Left lung (tissue), 10 donors: ENCODE results near the gene PRR33. TPM values are rescaled to one million over a fixed set of nuclear protein-coding genes. Genes with fewer than 3 reads are reported as not detected.
"Not testable (repeated sequence)": the region's sequence is repeated elsewhere in the genome, so short reads cannot be mapped to it uniquely, and the experiment has no call there.

Source experiments
- ATAC-seq: fragments of 200-7000 bp; cut with Tn5 transposase; one replicate; pipeline ENCODE4 v1.9.1; 2020; ENCODE audit warnings: moderate library complexity
- DNase-seq, 4 donors: peaks; one replicate each; pipeline ENCODE4 v3.0.0-alpha.2; 2013 to 2020
- H3K27ac ChIP-seq, 2 donors: fragments of 200-600 bp; sonication (generic) in 1 of 2; one replicate each; pipeline versions ENCODE4 v1.5.0 to v1.8.0; 2020 to 2021
- H3K27me3 ChIP-seq, 2 donors: fragments of 200-600 bp; sonication (generic) in 1 of 2; one replicate each; pipeline versions ENCODE4 v1.5.0 to v1.8.0; 2020 to 2021
- H3K36me3 ChIP-seq, 2 donors: fragments of 200-600 bp; sonication (generic) in 1 of 2; one replicate each; pipeline versions ENCODE4 v1.5.0 to v1.8.0; 2020 to 2021
- H3K4me1 ChIP-seq, 2 donors: fragments of 200-600 bp; one replicate each; pipeline ENCODE4 v1.8.0; 2021
- H3K4me3 ChIP-seq, 2 donors: fragments of 200-600 bp; sonication (generic) in 1 of 2; one replicate each; pipeline versions ENCODE4 v1.5.0 to v1.8.0; 2020 to 2021; ENCODE audit warnings: mild to moderate bottlenecking in 1 of 2
- H3K9me3 ChIP-seq, 2 donors: fragments of 200-600 bp; sonication (generic) in 1 of 2; one replicate each; pipeline versions ENCODE4 v1.5.0 to v1.8.0; 2020 to 2021
- intact Hi-C, 2 donors: fragments of 100-400 bp; cut with DNase I; formaldehyde crosslinking; loops; one replicate each; pipeline versions ENCODE4 v1.11.2 to v1.14.2; 2022
- polyA plus RNA-seq, 6 donors: library from polyadenylated mRNA; unstranded; fragments of 120-200 nt; gene quantifications; one replicate each; pipeline ENCODE4 v1.2.1, GENCODE V29; 2013; ENCODE audit not compliant: insufficient read length in 6 of 6
- total RNA-seq, 2 donors: library from RNA; stranded (reverse); fragmentation: NEBNext Ultra II Directional; extraction: Animal tissue kit (Norgen Biotek cat#: 25700); gene quantifications; one replicate each; pipeline ENCODE4 v1.2.1, GENCODE V29; 2021
- TF ChIP-seq, protein P1 (sequence below), 2 donors: fragments of 200-600 bp; sonication (generic) in 1 of 2; IDR thresholded peaks; one replicate each; pipeline versions ENCODE4 v1.5.0 to v1.8.0; 2021; ENCODE audit warnings: antibody characterized with exemption in 2 of 2
- donor health status: DM: no; HTN: yes; CAD: no.
- donor health status: DM: no; HTN: no; CAD: no.

PRR33 gene
- total and polyA plus RNA-seq, 8 donors: 0.05 to 0.15 (median 0.11) TPM; not detected in 2

DNA sequence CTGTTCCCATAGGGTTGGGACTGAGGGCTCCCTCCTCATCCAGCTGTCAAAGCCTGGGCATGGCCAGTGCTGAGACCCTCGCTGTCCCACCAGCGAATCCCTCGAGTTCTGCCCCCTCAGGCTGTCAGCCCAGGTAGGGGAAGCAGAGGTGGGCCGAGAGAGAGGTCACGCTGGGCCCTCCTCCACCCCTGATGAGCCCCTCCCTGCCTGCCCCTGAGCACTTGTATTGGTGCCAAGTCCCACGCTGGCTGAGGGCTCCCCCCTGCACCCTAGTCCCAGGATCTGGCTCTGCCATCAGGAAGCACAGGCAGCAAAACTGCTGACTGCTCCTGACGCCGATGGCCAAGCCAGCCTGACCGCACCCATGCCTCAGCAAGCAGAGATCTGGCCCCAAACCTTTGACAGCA, 3.3 kb downstream of the PRR33 start:
- intact Hi-C loops: loop anchor here in 1 of 2 donors (5.0 kb wide), 1 partner anchor 264 kb away; no protein-coding TSS in a partner anchor
- Histone ChIP-seq H3K27ac (no peak overlapping the region), H3K27me3 (peaks cover 0 to 30% of the 10 kb centered on the region in 2 donors), H3K9me3 (no peaks in the 10 kb centered on the region), H3K4me3 (no peak overlapping the region), H3K36me3 (peaks cover 0 to 62% of the 10 kb centered on the region in 2 donors), H3K4me1 (peaks cover 0 to 27% of the 10 kb centered on the region in 2 donors)
- peak in 2 of 4 donors; percentile 29 to 42 for DNase-seq
- ATAC-seq: no peak
- TF ChIP-seq, protein P1, sequence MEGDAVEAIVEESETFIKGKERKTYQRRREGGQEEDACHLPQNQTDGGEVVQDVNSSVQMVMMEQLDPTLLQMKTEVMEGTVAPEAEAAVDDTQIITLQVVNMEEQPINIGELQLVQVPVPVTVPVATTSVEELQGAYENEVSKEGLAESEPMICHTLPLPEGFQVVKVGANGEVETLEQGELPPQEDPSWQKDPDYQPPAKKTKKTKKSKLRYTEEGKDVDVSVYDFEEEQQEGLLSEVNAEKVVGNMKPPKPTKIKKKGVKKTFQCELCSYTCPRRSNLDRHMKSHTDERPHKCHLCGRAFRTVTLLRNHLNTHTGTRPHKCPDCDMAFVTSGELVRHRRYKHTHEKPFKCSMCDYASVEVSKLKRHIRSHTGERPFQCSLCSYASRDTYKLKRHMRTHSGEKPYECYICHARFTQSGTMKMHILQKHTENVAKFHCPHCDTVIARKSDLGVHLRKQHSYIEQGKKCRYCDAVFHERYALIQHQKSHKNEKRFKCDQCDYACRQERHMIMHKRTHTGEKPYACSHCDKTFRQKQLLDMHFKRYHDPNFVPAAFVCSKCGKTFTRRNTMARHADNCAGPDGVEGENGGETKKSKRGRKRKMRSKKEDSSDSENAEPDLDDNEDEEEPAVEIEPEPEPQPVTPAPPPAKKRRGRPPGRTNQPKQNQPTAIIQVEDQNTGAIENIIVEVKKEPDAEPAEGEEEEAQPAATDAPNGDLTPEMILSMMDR (IDR thresholded peaks at IDR 0.05): no peak

DNA sequence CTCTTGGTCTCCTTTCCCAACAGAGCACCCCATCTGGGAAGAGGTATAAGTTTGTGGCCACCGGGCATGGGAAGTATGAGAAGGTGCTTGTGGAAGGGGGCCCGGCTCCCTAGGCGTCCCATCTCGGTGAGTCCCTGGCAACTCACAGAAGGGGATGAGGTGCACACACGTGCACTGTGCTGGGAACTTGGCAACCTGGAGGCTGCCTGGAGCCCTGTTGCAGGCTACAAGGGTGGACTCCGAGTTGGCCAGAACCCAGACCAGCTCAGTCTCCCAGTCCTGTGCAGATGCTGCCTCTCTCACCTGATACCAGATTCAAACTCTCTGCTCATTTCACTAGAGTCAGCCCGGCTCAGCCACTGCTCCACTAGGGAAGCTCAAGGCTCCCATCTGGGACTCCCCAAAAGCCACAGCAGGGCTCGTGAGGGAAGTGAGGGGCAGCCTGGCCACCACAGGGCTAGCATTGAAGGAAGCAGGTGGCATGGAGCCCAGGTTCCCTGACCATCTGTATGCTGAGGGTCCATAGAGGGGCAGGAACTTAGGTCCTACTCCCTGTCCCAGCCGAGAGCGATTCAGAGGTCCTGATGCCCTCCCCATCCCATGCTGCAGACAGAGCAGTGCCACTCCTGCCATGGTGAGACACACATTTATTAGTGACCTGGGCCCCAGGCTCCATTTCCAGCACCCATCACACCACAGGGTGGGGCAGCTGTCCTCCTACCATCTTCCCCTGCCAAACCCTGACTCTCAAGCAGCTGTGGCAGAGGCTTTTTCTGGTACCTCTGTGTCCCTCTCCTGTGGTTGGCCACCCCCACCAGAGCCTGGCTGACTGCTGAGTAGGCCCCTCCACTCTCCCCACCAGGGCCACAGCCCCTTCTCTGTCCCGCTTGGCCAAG, 4.0 kb downstream of the PRR33 start:
- DNase-seq: peak in 2 of 4 donors; percentile 16 to 32
- ATAC-seq: no peak
- intact Hi-C loops: loop anchor here in 1 of 2 donors (5.0 kb wide), 1 partner anchor 265 kb away; no protein-coding TSS in a partner anchor
- TF ChIP-seq, protein P1 (IDR thresholded peaks at IDR 0.05): no peak
- Histone ChIP-seq H3K36me3 (peaks cover 0 to 69% of the 10 kb centered on the region in 2 donors), H3K9me3 (no peaks in the 10 kb centered on the region), H3K4me3 (no peak overlapping the region), H3K27me3 (peaks cover 0 to 30% of the 10 kb centered on the region in 2 donors), H3K27ac (no peak overlapping the region), H3K4me1 (peaks cover 0 to 27% of the 10 kb centered on the region in 2 donors)

DNA sequence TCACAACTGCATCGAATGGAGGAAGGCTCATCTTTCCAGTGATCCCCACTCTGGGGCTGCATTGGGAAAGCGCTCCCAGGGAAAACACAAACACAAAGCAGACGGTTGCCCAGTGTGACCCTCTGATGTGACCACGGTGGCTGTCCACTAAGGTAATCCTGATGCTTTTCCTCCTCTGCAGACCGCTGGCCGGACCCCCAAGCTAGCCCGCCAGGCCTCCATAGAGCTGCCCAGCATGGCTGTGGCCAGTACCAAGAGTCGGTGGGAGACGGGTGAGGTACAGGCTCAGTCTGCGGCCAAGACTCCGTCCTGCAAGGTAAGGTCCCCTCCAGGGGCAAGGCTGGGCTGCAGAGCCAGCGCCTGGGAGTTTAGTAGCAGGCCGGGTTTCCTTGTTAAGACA, 5.1 kb downstream of the PRR33 start:
- not testable (repeated sequence) for H3K9me3 ChIP-seq, ATAC-seq
- intact Hi-C loops: loop anchor here in 1 of 2 donors (5.0 kb wide), 1 partner anchor 266 kb away; no protein-coding TSS in a partner anchor

DNA sequence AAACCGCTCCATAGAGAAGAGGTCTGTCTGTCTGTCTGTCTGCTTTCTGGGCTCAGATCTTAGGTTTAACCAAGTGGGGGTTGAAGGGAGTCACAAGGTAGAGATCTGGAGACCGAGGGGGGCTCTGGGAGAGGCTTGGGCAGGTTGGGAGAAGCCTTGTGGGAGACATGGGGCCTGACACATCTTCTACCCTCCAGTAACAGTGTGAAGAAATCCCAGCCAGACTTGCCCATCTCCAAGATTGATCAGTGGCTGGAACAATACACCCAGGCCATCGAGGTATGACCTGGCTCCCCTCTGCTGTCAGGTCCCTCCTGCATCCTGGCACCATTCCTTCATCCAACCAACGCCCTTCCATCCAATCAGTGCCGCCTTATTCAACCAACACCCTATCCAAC, 7.4 kb downstream of the PRR33 start:
- no peak overlapping the region for H3K4me3 ChIP-seq
- H3K36me3 ChIP-seq: peaks cover 0 to 69% of the 10 kb centered on the region in 2 donors
- no peak for ATAC-seq
- DNase-seq: no peak
- peaks cover 0 to 16% of the 10 kb centered on the region in 2 donors for H3K27me3 ChIP-seq
- intact Hi-C loops: no loop called here
- TF ChIP-seq, protein P1 (IDR thresholded peaks at IDR 0.05): no peak
- no peaks in the 10 kb centered on the region for H3K9me3 ChIP-seq
- H3K4me1 ChIP-seq: peaks cover 0 to 37% of the 10 kb centered on the region in 2 donors
- H3K27ac ChIP-seq: no peak overlapping the region

More for the DNA sequence above, 5.1 kb downstream of the PRR33 start:
- peak in 1 of 4 donors; percentile 32 for DNase-seq
- Histone ChIP-seq H3K27me3 (peaks cover 0 to 37% of the 10 kb centered on the region in 2 donors), H3K4me1 (peaks cover 0 to 35% of the 10 kb centered on the region in 2 donors), H3K36me3 (peaks cover 0 to 71% of the 10 kb centered on the region in 2 donors)
- not testable (repeated sequence) for H3K4me3 ChIP-seq, H3K27ac ChIP-seq

DNA sequence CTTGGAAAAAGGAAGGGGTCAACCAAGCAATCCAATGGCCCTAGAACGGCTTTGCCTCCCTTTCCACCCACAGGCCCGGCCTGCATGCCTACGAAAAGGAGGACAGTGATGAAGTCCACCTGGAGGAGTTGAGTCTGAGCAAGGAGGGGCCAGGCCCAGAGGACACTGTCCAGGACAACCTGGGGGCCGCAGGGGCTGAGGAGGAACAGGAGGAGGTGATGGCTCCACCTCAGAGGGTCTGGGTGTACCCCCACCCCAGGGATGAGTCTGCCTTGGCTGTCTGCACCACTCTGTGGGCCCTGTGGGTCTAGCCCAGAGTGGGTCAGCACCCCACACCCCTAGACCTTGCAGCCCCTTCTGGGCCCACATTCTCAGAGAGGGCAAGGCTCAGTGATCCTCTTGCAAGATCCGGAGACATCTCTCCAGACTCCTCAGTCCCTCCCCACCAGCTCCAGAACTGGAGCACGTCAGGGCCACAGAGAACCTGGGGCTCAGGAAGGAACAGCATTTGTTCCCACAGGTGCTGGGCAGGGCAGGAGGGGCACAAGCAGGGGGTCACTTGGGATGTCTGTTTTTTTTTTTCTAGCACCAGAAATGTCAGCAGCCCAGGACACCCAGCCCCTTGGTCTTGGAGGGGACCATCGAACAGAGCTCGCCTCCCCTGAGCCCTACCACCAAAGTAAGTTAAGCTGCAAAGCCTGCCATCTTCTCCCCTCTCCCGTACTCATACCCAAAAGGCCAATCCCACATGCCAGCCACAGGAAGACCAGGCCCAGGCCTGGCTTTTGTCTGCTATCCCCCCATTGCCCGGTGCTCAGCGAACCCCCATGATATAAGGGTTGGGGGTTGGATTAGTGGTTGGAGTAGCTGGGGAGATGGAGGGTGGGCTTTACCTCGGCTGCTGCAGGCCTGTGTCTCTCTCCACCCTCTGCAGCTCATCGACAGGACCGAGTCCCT, 8.1 kb downstream of the PRR33 start:
- TF ChIP-seq, protein P1 (IDR thresholded peaks at IDR 0.05): no peak
- Histone ChIP-seq H3K27ac (no peak overlapping the region), H3K36me3 (peaks cover 0 to 62% of the 10 kb centered on the region in 2 donors), H3K9me3 (no peaks in the 10 kb centered on the region), H3K27me3 (peaks cover 0 to 9% of the 10 kb centered on the region in 2 donors), H3K4me3 (no peak overlapping the region), H3K4me1 (peaks cover 0 to 31% of the 10 kb centered on the region in 2 donors)
- DNase-seq (peak in 1 of 4 donors; percentile 58), ATAC-seq (no peak)
- intact Hi-C loops: no loop called here
